G401 (cell line): ENCODE results near the gene TSSK3. TPM values are rescaled to one million over a fixed set of nuclear protein-coding genes. Genes with fewer than 3 reads are reported as not detected.
A peak's percentile ranks its signal among the peaks of the same experiment; 100 is the strongest.

Experiments used
- DNase-seq: peaks from one replicate; pipeline ENCODE4 v3.0.0-alpha.2; 2015; ENCODE audit warnings: low spot score
- in situ Hi-C: cut with HindIII; loops from 2 replicates; pipeline ENCODE4 v1.10.0; 2016; ENCODE audit warnings: low sequenced_read_pairs, mixed read lengths
- total RNA-seq: library from RNA; depleted of rRNA; stranded (reverse); fragments of >200 nt; shearing (Covaris generic); gene quantifications from 2 replicates; pipeline ENCODE4 v1.2.3, GENCODE V29; 2014; rRNA removed

Gene TSSK3, protein sequence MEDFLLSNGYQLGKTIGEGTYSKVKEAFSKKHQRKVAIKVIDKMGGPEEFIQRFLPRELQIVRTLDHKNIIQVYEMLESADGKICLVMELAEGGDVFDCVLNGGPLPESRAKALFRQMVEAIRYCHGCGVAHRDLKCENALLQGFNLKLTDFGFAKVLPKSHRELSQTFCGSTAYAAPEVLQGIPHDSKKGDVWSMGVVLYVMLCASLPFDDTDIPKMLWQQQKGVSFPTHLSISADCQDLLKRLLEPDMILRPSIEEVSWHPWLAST
- total RNA-seq = 0.20 TPM in 1 of 2 replicates, not detected in the other

DNA sequence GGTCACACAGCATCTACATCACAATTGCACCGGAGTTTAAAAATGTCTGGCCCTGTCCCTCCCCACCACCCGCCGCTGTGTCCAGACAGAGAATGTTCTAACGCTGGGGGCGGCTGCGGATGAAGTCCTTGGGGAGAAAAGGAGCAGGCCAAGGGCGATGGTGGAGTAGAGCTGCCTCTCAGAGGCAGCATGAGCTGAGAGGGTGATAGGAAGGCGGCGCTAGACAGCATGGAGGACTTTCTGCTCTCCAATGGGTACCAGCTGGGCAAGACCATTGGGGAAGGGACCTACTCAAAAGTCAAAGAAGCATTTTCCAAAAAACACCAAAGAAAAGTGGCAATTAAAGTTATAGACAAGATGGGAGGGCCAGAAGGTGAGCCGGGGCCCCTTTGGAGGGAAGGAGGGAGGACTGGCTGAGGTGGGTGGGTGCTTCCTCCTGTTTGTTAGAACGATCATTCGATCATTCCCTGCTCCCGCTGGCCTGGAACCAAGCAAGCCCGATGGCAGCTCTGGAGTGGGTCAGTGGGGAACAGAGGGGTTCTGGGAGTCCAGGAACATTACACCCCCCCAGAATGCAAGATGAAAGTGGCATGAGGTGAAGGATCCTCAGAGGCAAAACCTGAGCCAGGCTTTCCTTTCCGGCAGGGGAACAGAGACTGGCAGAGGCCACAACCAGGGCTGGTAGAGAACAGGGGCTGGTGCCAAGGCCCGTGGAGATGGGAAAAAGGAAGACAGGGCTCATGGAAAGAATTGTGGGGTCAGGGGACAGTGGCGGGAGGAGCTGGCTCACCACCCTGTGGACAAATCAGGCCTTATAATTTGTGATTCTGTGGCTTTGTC, at the start of gene TSSK3, which contains the start of gene FAM229A:
Gene TSSK3, plus strand, starts transcription at position 66 of the 840 bp plus-strand sequence. Its CDS starts 163 bp downstream, at position 229.
Gene FAM229A, minus strand, starts transcription at position 12 of the 840 bp plus-strand sequence. CDS start 394 bp downstream, outside the sequence.
- in situ Hi-C loops = no loop called here
- no peak for DNase-seq

DNA sequence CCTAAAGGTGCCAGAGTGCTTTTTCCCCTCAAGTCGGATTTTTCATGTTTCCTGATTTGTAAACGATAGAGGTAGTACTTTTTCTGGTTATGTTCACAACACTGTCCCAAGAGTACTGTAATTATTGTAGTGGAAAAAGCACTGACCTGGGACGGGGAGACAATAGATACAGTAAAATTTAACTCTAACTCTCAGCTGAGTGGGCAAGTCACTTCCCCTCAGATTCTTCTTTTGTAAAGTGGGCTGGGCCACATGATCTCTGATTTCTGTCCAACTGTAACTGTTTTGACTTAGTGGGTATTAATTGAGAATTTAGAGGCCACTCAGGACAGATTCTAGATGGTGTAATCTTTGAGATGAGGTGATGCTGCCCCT, 45.4 kb upstream of the TSSK3 start:
- in situ Hi-C loops = no loop called here
- no peak for DNase-seq

DNA sequence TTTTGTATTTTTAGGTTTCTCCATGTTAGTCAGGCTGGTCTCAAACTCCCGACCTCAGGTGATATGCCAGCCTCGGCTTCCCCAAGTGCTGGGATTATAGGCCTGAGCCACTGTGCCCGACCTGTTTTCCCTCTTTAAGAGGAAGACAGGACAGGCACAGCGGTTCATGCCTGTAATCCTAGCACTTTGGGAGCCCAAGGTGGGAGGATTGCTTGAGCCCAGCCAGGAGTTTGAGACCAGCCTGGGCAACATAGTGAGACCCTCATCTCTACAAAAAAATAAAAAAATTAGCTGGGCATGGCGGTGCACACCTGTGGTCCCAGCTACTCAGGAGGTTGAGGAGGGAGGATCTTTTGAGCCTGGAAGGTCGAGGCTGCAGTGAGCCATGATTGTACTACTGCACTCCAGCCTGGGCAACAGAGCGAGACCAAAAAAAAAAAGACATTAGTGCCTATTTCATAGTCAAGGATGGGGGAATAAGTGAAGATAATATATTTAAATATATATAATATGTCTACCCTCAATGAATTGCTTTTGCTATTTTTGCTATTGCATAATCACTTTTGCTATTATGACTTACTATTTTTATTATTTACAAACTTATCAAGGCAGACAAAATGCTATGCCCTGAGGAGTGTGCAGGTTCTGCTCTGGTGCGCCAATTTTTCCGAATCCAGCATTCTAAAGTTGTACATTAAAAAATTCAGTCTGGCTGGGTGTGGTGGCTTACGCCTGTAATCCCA, 44.0 kb upstream of the TSSK3 start:
- DNase-seq = no peak
- in situ Hi-C loops = no loop called here

DNA sequence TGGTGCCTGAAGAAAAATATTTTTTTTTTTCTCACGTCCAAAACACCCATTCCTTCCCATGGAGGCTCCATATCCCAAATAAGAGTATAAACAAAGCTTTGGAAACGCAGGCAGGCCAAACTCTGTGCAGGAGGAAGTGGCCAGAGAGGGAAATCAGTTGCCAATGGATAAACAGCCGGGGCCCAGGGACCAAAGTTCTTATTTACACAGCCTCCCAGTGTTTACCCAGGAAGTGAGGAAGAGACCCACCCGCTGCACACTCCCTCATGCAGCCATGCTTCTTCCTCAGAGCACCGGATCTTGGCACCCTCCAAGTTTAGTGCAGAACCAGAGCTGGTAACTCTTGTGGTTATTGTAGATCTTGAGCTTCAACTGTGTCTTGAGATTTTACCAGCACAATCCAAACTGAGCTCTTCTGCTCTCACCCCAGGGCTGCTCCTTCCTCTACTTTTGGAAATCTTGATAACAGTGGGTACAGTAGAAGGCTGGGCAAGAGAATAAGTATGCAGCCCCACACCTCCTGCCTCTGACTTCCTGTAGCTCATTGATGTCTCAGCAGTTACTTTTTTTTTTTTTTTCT, 40.5 kb upstream of the TSSK3 start:
- no peak for DNase-seq
- in situ Hi-C loops = no loop called here

DNA sequence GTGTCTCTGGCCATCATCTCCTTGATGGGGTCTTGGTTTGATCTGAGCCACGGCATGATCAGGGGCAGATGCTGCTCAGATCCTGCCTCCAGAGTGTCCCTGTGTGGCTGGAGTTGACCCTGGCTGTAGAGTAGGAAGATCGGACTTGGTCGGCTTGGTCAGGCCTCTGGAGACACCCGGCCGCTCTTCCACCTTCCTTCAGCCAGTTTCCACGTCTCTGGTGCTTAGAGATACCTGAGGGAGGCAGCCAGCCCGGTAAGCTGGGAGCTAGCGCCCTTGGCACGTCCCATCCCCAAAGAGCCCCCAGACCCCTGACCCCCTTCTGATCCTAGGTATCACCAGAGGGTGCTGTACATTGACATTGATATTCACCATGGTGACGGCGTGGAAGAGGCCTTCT, 35.1 kb upstream of the TSSK3 start:
- DNase-seq = no peak
- in situ Hi-C loops = no loop called here

DNA sequence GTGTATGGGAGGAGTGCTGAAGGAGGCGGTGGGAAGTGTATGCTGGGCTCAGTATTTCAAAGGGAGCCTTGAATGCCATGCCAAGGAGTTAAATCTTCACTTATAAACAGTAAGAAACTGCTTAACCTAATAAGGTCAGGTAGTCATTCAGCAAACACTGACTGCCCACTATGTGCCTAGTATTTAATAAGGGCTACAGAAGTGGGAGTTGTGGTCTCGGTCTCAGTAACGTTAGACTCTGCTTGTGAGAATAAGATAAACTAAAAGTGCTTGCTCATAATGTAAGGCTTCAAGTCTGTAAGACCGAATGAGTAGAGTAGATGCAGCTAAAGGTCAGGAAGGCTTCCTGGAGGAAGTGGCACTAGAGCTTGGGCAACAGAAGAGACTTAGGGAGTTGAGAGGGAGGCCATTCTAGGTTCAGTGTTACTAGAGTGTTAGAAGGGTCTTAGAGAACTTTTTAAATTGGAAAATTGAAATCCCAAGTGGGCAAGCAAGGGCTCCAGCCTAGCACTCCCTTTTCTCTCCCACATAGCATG, 32.3 kb upstream of the TSSK3 start:
- DNase-seq = no peak
- in situ Hi-C loops = no loop called here

DNA sequence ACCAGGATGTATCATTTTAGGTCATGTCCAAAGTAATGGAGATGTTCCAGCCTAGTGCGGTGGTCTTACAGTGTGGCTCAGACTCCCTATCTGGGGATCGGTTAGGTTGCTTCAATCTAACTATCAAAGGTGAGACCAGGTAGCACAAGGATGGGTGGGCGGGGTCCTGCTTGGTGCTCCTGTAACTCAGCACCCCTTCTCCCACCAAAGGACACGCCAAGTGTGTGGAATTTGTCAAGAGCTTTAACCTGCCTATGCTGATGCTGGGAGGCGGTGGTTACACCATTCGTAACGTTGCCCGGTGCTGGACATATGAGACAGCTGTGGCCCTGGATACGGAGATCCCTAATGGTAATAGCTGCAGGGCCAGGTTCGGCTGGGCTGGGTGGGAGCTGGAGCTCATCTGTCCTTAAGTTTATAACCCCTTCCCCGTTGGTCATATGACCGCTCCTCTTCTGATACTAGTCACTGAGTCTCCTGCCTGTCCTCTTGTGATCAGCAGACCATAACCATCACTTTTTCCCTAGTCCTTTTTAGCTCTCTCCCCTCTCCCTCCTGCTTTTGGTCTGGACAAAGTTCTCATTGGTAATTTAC, 31.7 kb upstream of the TSSK3 start:
- DNase-seq = no peak
- in situ Hi-C loops = no loop called here

DNA sequence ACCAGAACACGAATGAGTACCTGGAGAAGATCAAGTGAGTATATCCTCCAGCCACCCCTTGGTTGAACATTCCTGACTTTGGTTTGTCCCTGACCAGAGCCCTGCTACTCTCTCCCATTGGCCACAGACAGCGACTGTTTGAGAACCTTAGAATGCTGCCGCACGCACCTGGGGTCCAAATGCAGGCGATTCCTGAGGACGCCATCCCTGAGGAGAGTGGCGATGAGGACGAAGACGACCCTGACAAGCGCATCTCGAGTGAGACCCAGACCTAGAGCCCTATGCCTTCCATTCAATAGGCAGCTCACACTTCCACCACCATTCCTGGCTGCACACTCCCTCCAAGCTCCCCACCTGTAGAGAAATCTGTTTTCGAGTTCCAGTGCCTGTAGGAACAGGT, 30.8 kb upstream of the TSSK3 start:
- in situ Hi-C loops = no loop called here
- DNase-seq = no peak

DNA sequence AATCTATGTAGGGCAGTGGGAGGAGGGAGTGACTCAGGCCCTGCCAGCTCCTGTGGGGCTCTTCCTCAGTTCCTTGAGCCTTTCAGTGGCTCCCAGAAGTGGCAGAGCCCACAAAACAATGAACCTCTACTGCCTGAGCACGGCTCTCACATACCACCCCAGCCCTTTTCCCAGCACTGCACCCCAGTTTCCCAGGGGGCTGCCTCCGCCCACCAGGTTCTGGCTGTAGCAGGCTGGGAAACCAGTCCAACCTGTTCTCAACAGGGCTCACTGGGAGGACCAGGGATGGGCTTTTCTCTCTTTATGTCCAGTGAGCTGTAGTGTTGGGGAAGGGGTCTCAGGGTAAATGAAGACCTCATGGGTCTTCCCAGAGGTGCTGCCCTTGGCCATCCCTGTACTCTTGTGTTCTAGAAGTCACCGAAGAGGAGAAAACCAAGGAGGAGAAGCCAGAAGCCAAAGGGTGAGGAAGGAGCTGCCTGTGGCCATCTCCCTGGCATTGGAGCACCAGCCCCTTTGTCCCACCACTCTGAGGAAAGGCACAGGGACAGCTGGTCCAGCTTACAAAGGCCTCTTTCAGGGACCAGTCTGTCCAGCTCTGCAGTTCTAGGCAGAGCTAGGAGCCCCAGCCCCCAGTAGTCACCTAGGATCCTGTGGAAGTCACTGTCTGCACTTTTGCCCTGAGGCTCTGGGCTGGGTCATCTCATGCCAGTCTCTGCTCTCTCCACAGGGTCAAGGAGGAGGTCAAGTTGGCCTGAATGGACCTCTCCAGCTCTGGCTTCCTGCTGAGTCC, 29.9 kb upstream of the TSSK3 start:
- in situ Hi-C loops = no loop called here
- DNase-seq = peak; percentile 40

DNA sequence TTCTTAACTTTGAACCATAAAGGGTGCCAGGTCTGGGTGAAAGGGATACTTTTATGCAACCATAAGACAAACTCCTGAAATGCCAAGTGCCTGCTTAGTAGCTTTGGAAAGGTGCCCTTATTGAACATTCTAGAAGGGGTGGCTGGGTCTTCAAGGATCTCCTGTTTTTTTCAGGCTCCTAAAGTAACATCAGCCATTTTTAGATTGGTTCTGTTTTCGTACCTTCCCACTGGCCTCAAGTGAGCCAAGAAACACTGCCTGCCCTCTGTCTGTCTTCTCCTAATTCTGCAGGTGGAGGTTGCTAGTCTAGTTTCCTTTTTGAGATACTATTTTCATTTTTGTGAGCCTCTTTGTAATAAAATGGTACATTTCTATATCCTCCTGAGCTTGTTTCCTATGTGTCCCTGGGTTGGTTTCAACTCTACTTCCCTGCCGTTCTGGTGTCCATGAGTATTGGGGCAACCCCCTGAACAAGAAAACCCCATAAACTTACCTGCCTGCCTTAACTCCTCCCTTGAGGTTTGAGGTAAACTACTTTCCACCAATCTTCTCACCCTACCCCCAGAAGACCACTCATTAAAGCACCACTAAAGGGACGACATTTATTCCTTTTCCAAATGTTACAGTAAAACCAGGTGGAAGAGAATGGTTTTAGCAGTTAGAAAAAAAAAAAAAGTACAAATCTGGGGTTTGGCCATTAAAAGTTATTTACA, 28.9 kb upstream of the TSSK3 start:
- DNase-seq = no peak
- in situ Hi-C loops = no loop called here

DNA sequence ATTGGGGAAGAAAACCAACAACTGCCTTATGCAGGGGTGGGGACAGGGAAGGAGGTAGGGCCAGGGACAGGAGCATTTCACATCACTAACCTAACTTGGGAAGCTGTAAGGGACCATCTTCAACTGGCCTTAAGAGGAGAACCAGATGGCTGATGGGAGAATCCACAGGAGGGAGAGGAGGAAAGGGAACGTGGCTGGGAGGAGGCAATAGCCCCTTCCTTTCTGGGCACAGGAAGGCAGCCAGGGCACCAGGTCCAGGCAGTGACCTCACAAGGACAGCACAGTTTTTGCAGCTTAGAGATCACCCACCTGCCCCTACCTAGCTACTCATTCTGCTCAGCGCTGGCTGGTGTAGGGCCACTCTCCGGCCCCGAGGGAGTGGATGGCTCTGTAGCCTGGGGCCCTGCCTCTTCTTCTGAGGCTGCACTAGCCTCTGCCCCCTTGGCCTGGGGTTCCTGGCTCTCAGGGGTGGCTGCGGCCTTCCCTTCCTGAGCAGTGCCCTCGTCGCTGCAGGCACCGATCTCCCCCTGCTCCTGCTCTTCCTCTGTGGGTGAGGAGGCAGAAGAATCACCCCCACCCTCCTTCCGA, 28.0 kb upstream of the TSSK3 start:
- DNase-seq = peak; percentile 63
- in situ Hi-C loops = no loop called here

DNA sequence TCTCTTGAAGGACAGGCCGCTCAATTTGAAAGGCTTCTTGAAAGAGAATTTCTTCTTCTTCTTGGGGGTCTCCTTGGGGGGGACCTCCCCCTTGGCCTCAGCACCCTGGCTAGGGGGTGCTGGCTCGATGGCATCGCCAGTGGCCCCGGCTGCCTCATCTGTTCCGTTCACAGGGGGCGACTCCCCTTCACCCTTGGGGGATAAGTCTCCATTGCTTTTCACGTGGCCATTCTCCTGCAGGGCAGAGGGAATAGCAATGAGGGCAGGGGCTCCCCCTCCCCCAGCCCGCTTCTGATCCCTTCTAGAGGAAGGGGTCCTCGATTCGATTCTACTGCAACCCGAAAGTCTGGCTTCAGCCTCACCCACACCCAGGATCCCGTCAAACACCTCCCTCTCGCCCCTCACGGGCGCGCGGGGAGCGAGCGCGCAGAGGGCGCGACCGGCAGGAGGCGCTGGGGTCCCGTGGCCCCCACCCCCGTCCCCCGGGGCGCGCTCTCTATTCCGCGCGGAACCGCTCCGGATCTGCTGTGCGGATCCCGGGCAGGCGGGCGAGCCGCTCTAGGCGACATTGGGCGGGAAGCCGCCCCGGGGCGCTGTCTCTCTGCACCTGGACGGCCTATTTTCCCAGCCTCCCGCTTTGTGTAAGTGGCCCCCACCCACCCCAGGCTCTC, 27.3 kb upstream of the TSSK3 start:
- DNase-seq = peak; percentile 35
- in situ Hi-C loops = no loop called here

DNA sequence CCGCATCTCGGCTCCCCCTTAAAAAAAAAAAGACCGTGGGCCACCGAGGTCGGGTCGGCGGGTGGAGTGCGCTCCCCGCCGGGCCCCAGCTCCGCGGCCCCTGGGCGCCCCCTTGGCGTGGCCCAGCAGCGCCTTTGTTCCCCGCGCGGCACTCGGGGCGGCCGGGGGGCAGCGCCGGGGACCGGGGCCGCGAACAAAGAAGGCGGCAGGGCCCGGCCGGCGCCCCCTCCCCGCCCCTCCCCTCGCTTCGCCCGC, 26.9 kb upstream of the TSSK3 start:
- in situ Hi-C loops = no loop called here
- no peak for DNase-seq

DNA sequence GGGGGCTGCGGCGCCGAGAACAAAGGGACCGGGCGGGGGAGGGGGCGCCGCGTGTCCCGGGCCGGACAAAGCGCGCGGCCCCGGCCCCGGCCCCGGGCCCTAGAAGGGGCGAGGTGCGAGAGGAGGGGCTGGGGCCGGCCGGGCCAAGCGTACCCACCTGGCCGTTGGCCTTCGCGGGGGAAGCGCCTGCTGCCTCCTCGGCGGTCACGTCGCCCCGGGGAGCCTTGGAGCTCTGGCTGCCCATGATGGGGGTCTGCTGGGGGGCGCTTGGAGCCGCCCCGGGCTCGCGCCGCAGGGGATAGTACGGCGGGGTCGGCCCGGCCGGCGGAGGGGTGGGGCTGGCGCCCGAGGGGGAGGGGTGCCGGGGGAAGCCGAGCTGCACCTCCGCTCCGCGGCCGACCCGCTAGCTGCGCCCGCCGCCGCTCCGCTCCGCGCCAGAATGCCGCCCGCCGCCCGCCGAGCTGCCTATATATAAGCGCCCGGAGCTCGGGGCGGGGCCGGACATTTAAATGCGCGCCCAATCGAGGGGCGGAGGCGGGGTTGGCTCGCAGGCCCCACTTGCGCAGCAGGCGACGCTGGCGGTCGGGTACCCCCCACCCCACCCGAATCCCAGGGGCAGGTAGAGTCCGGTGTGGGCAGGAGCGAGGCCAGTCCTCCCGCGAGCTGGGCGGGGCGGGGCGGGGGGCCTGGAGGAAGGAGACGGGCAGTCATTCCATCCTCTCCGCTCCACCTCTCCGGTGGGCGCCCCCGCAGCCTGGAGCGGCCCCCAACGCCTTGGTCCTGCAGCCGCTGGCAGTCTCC, 26.3 kb upstream of the TSSK3 start, which contains the start of gene MARCKSL1:
Gene MARCKSL1, minus strand, starts transcription at position 444 of the 801 bp plus-strand sequence. Its CDS starts 200 bp downstream, at position 244.
- in situ Hi-C loops = no loop called here
- DNase-seq = peak; percentile 80

DNA sequence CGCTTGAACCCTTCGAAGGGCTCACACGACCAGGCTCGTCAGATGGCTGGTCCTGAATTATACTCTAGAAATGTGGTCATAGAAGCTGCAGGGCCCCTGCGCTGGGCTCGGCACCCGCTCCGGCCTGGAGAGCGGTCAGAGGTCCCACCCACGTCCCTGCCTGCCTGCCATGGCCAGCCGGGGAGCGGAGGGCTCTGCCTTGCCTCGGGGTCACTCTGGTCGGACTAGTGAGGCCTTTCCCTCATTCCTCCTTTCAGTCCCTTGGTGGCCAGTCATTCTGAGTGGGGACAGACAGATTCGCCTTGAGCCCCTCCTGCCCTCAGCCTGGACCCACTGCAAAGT, 25.8 kb upstream of the TSSK3 start:
- DNase-seq = no peak
- in situ Hi-C loops = no loop called here

DNA sequence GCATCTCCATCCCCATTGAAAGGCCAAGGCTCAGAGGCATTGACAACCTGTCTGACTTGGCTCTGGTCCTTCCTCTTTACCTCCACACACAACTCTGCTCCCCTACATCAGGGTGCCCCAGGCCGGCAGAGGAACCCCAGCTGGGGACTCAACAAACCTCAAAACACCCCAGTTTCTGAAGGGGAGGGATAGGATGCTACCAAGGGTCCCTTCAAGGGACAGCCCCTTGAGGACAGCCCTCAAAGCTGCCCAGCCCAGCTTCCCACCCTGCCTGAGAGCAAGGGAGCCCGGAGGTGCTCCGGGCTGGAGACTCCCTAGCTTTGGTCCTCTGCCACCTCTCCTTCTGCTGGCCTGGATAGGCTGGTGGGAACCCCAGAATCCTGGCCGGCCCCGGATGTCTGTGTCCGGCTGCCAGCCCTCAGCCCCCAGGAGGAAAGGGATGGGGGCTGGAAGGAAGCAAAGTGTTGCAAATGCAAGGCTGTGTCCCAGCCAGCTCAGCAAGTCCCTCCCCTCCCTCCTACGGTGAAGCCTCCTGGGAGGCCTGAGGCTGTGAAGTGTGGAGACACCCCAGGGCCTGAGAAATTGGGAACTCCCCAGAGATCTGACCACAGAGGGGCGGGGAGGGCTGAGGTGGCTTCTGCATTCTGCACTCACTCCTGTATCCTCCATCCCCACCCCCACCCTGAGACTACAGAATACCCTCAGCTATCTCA, 25.2 kb upstream of the TSSK3 start:
- no peak for DNase-seq
- in situ Hi-C loops = no loop called here
